ENCODE results near the gene DENND5A.

The DENND5A gene

DNA sequence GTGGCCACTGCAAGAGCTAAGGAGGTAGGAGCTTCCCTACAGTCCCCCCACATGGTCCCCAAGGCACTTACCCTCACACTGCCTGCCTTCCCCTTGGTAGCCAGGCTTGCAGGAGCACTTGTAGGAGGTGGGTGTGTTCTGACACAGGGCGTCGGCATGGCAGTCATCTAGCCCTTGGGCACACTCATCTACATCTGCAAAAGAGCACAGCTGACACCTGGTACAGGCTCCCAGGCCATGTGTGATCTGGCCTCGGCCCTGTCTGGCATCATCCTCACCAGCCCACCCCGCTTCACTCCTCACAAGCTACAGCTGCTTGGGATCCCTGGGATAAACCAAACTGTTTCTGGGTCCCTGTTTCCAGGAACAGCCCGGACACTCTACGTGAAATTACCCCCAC, 175.5 kb downstream of the DENND5A start:
- no peak overlapping the region for H3K4me3 ChIP-seq (ENCODE audit: low read depth, low read length)
- in situ Hi-C loops (cut with HindIII; ENCODE audit: low pct_ligation_motif_present, low sequenced_read_pairs) = no loop called here
- no peak overlapping the region for H3K27ac ChIP-seq
- no peaks in the 10 kb centered on the region for H3K36me3 ChIP-seq (replicated peaks)
- TF ChIP-seq, protein P1, sequence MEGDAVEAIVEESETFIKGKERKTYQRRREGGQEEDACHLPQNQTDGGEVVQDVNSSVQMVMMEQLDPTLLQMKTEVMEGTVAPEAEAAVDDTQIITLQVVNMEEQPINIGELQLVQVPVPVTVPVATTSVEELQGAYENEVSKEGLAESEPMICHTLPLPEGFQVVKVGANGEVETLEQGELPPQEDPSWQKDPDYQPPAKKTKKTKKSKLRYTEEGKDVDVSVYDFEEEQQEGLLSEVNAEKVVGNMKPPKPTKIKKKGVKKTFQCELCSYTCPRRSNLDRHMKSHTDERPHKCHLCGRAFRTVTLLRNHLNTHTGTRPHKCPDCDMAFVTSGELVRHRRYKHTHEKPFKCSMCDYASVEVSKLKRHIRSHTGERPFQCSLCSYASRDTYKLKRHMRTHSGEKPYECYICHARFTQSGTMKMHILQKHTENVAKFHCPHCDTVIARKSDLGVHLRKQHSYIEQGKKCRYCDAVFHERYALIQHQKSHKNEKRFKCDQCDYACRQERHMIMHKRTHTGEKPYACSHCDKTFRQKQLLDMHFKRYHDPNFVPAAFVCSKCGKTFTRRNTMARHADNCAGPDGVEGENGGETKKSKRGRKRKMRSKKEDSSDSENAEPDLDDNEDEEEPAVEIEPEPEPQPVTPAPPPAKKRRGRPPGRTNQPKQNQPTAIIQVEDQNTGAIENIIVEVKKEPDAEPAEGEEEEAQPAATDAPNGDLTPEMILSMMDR (IDR thresholded peaks at IDR 0.05; ENCODE audit: low read depth, low read length, missing control alignments) = no peak
- no peaks in the 10 kb centered on the region for H3K27me3 ChIP-seq (replicated peaks)
- no peak for DNase-seq

DNA sequence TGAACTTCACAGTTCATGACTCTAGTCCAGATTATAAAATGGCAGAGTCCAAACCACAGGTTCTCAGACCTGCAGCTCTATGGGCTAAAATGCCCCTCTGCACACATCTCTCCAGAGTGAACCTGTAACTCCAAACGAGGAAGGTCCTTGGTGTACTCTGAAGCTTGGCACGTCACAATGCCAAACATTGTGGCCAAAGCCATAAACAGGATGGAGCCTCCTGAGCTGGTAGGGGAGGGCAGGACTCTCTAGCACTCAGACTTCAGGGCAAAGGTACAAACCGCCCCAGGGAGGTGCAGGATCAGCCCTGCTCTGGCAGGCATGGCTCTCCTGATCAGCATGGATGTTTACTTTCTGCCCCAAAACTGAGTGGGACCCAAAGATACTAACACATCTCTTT, 176.1 kb downstream of the DENND5A start:
- Histone ChIP-seq H3K27me3 (replicated peaks) (no peaks in the 10 kb centered on the region), H3K36me3 (replicated peaks) (no peaks in the 10 kb centered on the region), H3K4me3 (ENCODE audit: low read depth, low read length) (no peak overlapping the region), H3K27ac (no peak overlapping the region)
- TF ChIP-seq, protein P1 (IDR thresholded peaks at IDR 0.05; ENCODE audit: low read depth, low read length, missing control alignments) = no peak
- in situ Hi-C loops (cut with HindIII; ENCODE audit: low pct_ligation_motif_present, low sequenced_read_pairs) = no loop called here
- DNase-seq = no peak

Measured in brain microvascular endothelial cell (primary cell).